GM23338 (cell line): ENCODE data around the gene TCHH. TPM values are rescaled to one million over a fixed set of nuclear protein-coding genes. Genes with fewer than 3 reads are reported as not detected.

Experiments
- ATAC-seq: fragments of 200-7000 bp; cut with Tn5 transposase; 3 replicates; pipeline ENCODE4 v1.9.1; 2020
- DNase-seq: peaks from one replicate; pipeline ENCODE4 v3.0.0-alpha.2; 2015; ENCODE audit warnings: low spot score
- H2AFZ ChIP-seq: fragments of 200-600 bp; sonication (generic); 2 replicates; pipeline ENCODE4 v1.8.0; 2016; ENCODE audit warnings: antibody characterized with exemption, mild to moderate bottlenecking, moderate library complexity
- H3F3A ChIP-seq: fragments of 200-600 bp; sonication (generic); replicated peaks from 2 replicates; pipeline ENCODE4 v1.8.0; 2017; ENCODE audit warnings: antibody characterized with exemption, mixed run types, low read depth
- H3K27ac ChIP-seq: fragments of 200-600 bp; sonication (generic); 2 replicates; pipeline ENCODE4 v1.6.1; 2016; ENCODE audit warnings: low read depth
- H3K27me3 ChIP-seq: fragments of 200-600 bp; sonication (generic); 2 replicates; pipeline ENCODE4 v1.8.0; 2016; ENCODE audit warnings: mild to moderate bottlenecking, mixed run types, moderate library complexity; ENCODE audit not compliant: insufficient read depth
- H3K36me3 ChIP-seq: fragments of 200-600 bp; sonication (generic); 2 replicates; pipeline ENCODE4 v1.8.0; 2016; ENCODE audit warnings: mild to moderate bottlenecking; ENCODE audit not compliant: insufficient read depth
- H3K4me1 ChIP-seq: fragments of 200-600 bp; sonication (generic); 2 replicates; pipeline ENCODE4 v1.8.0; 2016; ENCODE audit warnings: mild to moderate bottlenecking, moderate library complexity; ENCODE audit not compliant: insufficient read depth
- H3K4me2 ChIP-seq: fragments of 200-600 bp; sonication (generic); 2 replicates; pipeline ENCODE4 v1.7.1; 2017; ENCODE audit warnings: mixed run types
- H3K4me3 ChIP-seq: fragments of 200-600 bp; sonication (generic); 2 replicates; pipeline ENCODE4 v1.6.1; 2016; ENCODE audit warnings: mixed run types
- H3K79me2 ChIP-seq: fragments of 200-600 bp; sonication (generic); replicated peaks from 2 replicates; pipeline ENCODE4 v1.8.0; 2017; ENCODE audit warnings: mild to moderate bottlenecking; ENCODE audit not compliant: insufficient read depth
- H3K9me2 ChIP-seq: fragments of 200-600 bp; sonication (generic); 2 replicates; pipeline ENCODE4 v1.8.0; 2017; ENCODE audit not compliant: insufficient read depth
- H4K20me1 ChIP-seq: fragments of 200-600 bp; sonication (generic); replicated peaks from 2 replicates; pipeline ENCODE4 v1.8.0; 2017; ENCODE audit warnings: mild to moderate bottlenecking; ENCODE audit not compliant: insufficient read depth
- H3K27ac Mint-ChIP-seq: 2 replicates; pipeline ENCODE4 v1.8.0; 2020; ENCODE audit warnings: inconsistent platforms, mild to moderate bottlenecking, moderate library complexity, mixed read lengths
- H3K27me3 Mint-ChIP-seq: 3 replicates; pipeline ENCODE4 v1.8.0; 2022; ENCODE audit warnings: low read depth, mild to moderate bottlenecking, moderate library complexity, mixed read lengths, inconsistent platforms; ENCODE audit not compliant: insufficient read depth, poor library complexity
- H3K36me3 Mint-ChIP-seq: 3 replicates; pipeline ENCODE4 v1.8.0; 2021; ENCODE audit warnings: low read depth, mild to moderate bottlenecking, inconsistent platforms, moderate library complexity, mixed read lengths
- H3K4me1 Mint-ChIP-seq: 3 replicates; pipeline ENCODE4 v1.8.0; 2020; ENCODE audit warnings: mild to moderate bottlenecking, inconsistent platforms, mixed read lengths
- H3K4me3 Mint-ChIP-seq: 3 replicates; pipeline ENCODE4 v1.8.0; 2021; ENCODE audit warnings: moderate library complexity, mild to moderate bottlenecking, inconsistent platforms, mixed read lengths
- H3K9me3 Mint-ChIP-seq: 3 replicates; pipeline ENCODE4 v1.8.0; 2020; ENCODE audit warnings: moderate library complexity, mild to moderate bottlenecking, inconsistent platforms, mixed read lengths
- CREB1 ChIP-seq: fragments of 250-450 bp; sonication (Bioruptor Pico); IDR thresholded peaks from 2 replicates; pipeline ENCODE4 v1.5.0; 2020; ENCODE audit warnings: low read depth, mild to moderate bottlenecking, moderate library complexity
- EZH2 ChIP-seq: fragments of 200-600 bp; sonication (generic); IDR thresholded peaks from one replicate; pipeline ENCODE4 v1.8.0; 2017; ENCODE audit warnings: antibody characterized with exemption, mild to moderate bottlenecking, low read depth; ENCODE audit not compliant: unreplicated experiment
- EZH2phosphoT487 ChIP-seq: fragments of 200-600 bp; sonication (generic); IDR thresholded peaks from one replicate; pipeline ENCODE4 v1.8.1; 2018; ENCODE audit warnings: antibody characterized with exemption; ENCODE audit not compliant: unreplicated experiment
- JUNB ChIP-seq: IDR thresholded peaks from one replicate; pipeline ENCODE4 v1.6.1; 2016; ENCODE audit warnings: antibody characterized with exemption; ENCODE audit not compliant: unreplicated experiment
- POLR2AphosphoS5 ChIP-seq: IDR thresholded peaks from 2 replicates; pipeline ENCODE4 v1.6.1; 2016; ENCODE audit warnings: antibody characterized with exemption, low read depth
- STAT1 ChIP-seq: IDR thresholded peaks from one replicate; pipeline ENCODE4 v1.6.1; 2016; ENCODE audit warnings: antibody characterized with exemption; ENCODE audit not compliant: unreplicated experiment
- ZNF114 ChIP-seq: fragments of 250-450 bp; sonication (Bioruptor Pico); IDR thresholded peaks from 2 replicates; pipeline ENCODE4 v1.5.0; 2020; ENCODE audit warnings: mild to moderate bottlenecking, moderate library complexity
- ZNF331 ChIP-seq: fragments of 250-450 bp; sonication (Bioruptor Pico); IDR thresholded peaks from 2 replicates; pipeline ENCODE4 v1.5.0; 2020; ENCODE audit warnings: low read depth, mild to moderate bottlenecking, moderate library complexity
- ZNF462 ChIP-seq: fragments of 250-450 bp; sonication (Bioruptor Pico); IDR thresholded peaks from 2 replicates; pipeline ENCODE4 v1.5.0; 2020; ENCODE audit warnings: mild to moderate bottlenecking, moderate library complexity
- polyA plus RNA-seq: library from polyadenylated mRNA; unstranded; fragments of >200 nt; fragmentation: Nextera tagmentation; extraction: Ambion mirVana; gene quantifications from 2 replicates; pipeline ENCODE4 v1.2.1, GENCODE V29; 2016
- total RNA-seq: library from RNA; depleted of rRNA; stranded (reverse); fragments of >200 nt; shearing (Covaris generic); gene quantifications from 2 replicates; pipeline ENCODE4 v1.2.3, GENCODE V29; 2014
- TF ChIP-seq, protein P1 (sequence below): IDR thresholded peaks from one replicate; pipeline ENCODE4 v1.6.1; 2018; ENCODE audit warnings: antibody characterized with exemption; ENCODE audit not compliant: unreplicated experiment
- TF ChIP-seq, protein P2 (sequence below), 2 experiments: fragments of 200-600 bp in 1 of 2; sonication (generic) in 1 of 2; conservative IDR thresholded peaks; 2 replicates each; pipeline versions ENCODE4 v1.5.1 to v1.6.1; 2016 to 2017; ENCODE audit warnings: antibody characterized with exemption in 2 of 2, low read depth in 2 of 2, mild to moderate bottlenecking in 2 of 2, moderate library complexity in 1 of 2
- TF ChIP-seq, protein P3 (sequence below): IDR thresholded peaks from 2 replicates; pipeline ENCODE4 v1.6.1; 2016; ENCODE audit warnings: antibody characterized with exemption

Gene TCHH
- total and polyA plus RNA-seq, 2 experiments from 2014 or later, result 0.38 to 0.42 TPM

- TF ChIP-seq, protein P1, sequence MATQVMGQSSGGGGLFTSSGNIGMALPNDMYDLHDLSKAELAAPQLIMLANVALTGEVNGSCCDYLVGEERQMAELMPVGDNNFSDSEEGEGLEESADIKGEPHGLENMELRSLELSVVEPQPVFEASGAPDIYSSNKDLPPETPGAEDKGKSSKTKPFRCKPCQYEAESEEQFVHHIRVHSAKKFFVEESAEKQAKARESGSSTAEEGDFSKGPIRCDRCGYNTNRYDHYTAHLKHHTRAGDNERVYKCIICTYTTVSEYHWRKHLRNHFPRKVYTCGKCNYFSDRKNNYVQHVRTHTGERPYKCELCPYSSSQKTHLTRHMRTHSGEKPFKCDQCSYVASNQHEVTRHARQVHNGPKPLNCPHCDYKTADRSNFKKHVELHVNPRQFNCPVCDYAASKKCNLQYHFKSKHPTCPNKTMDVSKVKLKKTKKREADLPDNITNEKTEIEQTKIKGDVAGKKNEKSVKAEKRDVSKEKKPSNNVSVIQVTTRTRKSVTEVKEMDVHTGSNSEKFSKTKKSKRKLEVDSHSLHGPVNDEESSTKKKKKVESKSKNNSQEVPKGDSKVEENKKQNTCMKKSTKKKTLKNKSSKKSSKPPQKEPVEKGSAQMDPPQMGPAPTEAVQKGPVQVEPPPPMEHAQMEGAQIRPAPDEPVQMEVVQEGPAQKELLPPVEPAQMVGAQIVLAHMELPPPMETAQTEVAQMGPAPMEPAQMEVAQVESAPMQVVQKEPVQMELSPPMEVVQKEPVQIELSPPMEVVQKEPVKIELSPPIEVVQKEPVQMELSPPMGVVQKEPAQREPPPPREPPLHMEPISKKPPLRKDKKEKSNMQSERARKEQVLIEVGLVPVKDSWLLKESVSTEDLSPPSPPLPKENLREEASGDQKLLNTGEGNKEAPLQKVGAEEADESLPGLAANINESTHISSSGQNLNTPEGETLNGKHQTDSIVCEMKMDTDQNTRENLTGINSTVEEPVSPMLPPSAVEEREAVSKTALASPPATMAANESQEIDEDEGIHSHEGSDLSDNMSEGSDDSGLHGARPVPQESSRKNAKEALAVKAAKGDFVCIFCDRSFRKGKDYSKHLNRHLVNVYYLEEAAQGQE, result no peak
- TF ChIP-seq ZNF114 (CRISPR knock-in tag), result no peak
- TF ChIP-seq, protein P2, sequence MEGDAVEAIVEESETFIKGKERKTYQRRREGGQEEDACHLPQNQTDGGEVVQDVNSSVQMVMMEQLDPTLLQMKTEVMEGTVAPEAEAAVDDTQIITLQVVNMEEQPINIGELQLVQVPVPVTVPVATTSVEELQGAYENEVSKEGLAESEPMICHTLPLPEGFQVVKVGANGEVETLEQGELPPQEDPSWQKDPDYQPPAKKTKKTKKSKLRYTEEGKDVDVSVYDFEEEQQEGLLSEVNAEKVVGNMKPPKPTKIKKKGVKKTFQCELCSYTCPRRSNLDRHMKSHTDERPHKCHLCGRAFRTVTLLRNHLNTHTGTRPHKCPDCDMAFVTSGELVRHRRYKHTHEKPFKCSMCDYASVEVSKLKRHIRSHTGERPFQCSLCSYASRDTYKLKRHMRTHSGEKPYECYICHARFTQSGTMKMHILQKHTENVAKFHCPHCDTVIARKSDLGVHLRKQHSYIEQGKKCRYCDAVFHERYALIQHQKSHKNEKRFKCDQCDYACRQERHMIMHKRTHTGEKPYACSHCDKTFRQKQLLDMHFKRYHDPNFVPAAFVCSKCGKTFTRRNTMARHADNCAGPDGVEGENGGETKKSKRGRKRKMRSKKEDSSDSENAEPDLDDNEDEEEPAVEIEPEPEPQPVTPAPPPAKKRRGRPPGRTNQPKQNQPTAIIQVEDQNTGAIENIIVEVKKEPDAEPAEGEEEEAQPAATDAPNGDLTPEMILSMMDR (conservative IDR thresholded peaks at IDR 0.05; ENCODE audit: low read depth in 2 of 2), result no peak
- no peak for TF ChIP-seq EZH2phosphoT487
- no peak for TF ChIP-seq CREB1 (CRISPR knock-in tag)
Observed at GRCh38 chr1:152078831-152079441, 36.3 kb downstream of the TCHH start (continued).

DNA sequence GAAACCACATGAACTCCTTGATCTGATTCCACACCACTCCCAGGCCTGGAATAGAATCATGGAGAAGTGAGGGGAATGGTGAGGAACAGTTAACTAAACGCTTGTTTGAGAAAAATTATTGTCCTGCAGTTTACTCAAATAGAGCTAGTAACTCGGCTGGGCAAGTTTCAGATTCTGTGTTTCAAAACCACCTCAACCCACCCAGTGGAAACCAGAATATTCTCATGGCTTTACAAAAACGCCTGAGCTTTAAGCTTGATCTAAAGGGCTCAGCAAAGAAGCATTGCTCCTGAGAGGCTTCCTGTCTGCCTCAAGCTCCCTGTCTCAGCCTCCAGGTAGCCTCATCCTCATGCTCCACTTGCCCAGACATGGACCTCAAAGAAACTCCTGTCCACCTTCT is 42.9 kb downstream of the TCHH start:
- Histone ChIP-seq H3K4me2 (no peak overlapping the region), H3K36me3 (no peaks in the 10 kb centered on the region), H4K20me1 (no peaks in the 10 kb centered on the region), H3K4me1 (peaks cover 17% of the 10 kb centered on the region), H3K4me3 (no peak overlapping the region), H3K27me3 (no peaks in the 10 kb centered on the region; the same call in 1 of the 2 replicates), H3K9me2 (peaks cover 16% of the 10 kb centered on the region), H3K27ac (no peak overlapping the region), H3F3A (no peaks in the 10 kb centered on the region), H3K79me2 (no peaks in the 10 kb centered on the region), H2AFZ (no peak overlapping the region)
- no peak for DNase-seq
- Mint-ChIP-seq H3K27me3 (peaks cover 8% of the 10 kb centered on the region), H3K4me3 (no peak overlapping the region), H3K9me3 (no peaks in the 10 kb centered on the region), H3K36me3 (no peaks in the 10 kb centered on the region), H3K27ac (no peak overlapping the region), H3K4me1 (peaks cover 15% of the 10 kb centered on the region)
- no peak for ATAC-seq
- TF ChIP-seq STAT1 (no peak), ZNF462 (CRISPR knock-in tag) (no peak), POLR2AphosphoS5 (no peak), ZNF114 (CRISPR knock-in tag) (no peak), EZH2 (no peak), JUNB (no peak), CREB1 (CRISPR knock-in tag) (no peak), EZH2phosphoT487 (no peak), ZNF331 (no peak)
- TF ChIP-seq, protein P3, sequence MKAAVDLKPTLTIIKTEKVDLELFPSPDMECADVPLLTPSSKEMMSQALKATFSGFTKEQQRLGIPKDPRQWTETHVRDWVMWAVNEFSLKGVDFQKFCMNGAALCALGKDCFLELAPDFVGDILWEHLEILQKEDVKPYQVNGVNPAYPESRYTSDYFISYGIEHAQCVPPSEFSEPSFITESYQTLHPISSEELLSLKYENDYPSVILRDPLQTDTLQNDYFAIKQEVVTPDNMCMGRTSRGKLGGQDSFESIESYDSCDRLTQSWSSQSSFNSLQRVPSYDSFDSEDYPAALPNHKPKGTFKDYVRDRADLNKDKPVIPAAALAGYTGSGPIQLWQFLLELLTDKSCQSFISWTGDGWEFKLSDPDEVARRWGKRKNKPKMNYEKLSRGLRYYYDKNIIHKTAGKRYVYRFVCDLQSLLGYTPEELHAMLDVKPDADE, result no peak
